Measurements from ENCODE around the gene ANAPC5. TPM values are rescaled to one million over a fixed set of nuclear protein-coding genes. Genes with fewer than 3 reads are reported as not detected.
A peak's percentile ranks its signal among the peaks of the same experiment; 100 is the strongest.

ANAPC5 gene
- 98.3 and 101 TPM in 2 replicates for total RNA-seq (ENCODE audit: low replicate concordance)
- long read RNA-seq, transcript ANAPC5-201 (17 exons, 2,513 nt) = major isoform, 470 of 903 reads
- long read RNA-seq, transcript ANAPC5-218 (17 exons, 2,400 nt) = minor isoform, 269 of 903 reads
- long read RNA-seq, partial matches to known transcripts = 38 of 903 reads
- long read RNA-seq, other reads (novel, unspliced or antisense) = 125 of 903 reads

- Mint-ChIP-seq H3K4me3 (peak within 1 kb of the TSS; percentile 98), H3K36me3 (no peaks in the 10 kb centered on the region)
These were observed at the start of gene ANAPC5 for GRCh38 chr12:121351820-121352681. ANAPC5 (minus strand) TSS chr12:121352411; CDS start chr12:121352340, 71 bp downstream.

GRCh38 chr12:121400332-121401139, 48.3 kb upstream of the ANAPC5 start:
- peak overlapping the region; percentile 99 for H3K4me3 Mint-ChIP-seq
- DNase-seq (ENCODE audit: extremely low spot score, unreplicated experiment) = peak; percentile 70

More at GRCh38 chr12:121351820-121352681, at the start of gene ANAPC5:
- peak; percentile 91 for DNase-seq (ENCODE audit: extremely low spot score, unreplicated experiment)
- peak within 1 kb of the TSS; percentile 97 for H3K27ac Mint-ChIP-seq
- no peaks in the 10 kb centered on the region for H3K9me3 Mint-ChIP-seq
- peaks cover 9% of the 10 kb centered on the region for H3K4me1 Mint-ChIP-seq (ENCODE audit: unreplicated experiment)
- TF ChIP-seq CTCF (conservative IDR thresholded peaks at IDR 0.05) = no peak
- H3K27me3 Mint-ChIP-seq = no peaks in the 10 kb centered on the region

GRCh38 chr12:121399391-121400331, 47.5 kb upstream of the ANAPC5 start, which contains the start of gene RNF34:
RNF34 (plus strand) TSS chr12:121400118; CDS start chr12:121400213, 95 bp downstream.
- no peaks in the 10 kb centered on the region for H3K9me3 Mint-ChIP-seq
- peak within 1 kb of the TSS; percentile 97 for H3K27ac Mint-ChIP-seq
- no peaks in the 10 kb centered on the region for H3K27me3 Mint-ChIP-seq
- H3K36me3 Mint-ChIP-seq = peaks cover 6% of the 10 kb centered on the region
- DNase-seq (ENCODE audit: extremely low spot score, unreplicated experiment) = peak; percentile 97
- peaks cover 27% of the 10 kb centered on the region for H3K4me1 Mint-ChIP-seq (ENCODE audit: unreplicated experiment)
- no peak for TF ChIP-seq CTCF (conservative IDR thresholded peaks at IDR 0.05)
- peak within 1 kb of the TSS; percentile 99 for H3K4me3 Mint-ChIP-seq

More at GRCh38 chr12:121400332-121401139, 48.3 kb upstream of the ANAPC5 start:
- peaks cover 33% of the 10 kb centered on the region for H3K4me1 Mint-ChIP-seq (ENCODE audit: unreplicated experiment)
- H3K27ac Mint-ChIP-seq = peak overlapping the region; percentile 97
- peaks cover 8% of the 10 kb centered on the region for H3K36me3 Mint-ChIP-seq
- H3K27me3 Mint-ChIP-seq = no peaks in the 10 kb centered on the region
- H3K9me3 Mint-ChIP-seq = no peaks in the 10 kb centered on the region
- peak; percentile 11 for TF ChIP-seq CTCF (conservative IDR thresholded peaks at IDR 0.05)

- peaks cover 4% of the 10 kb centered on the region for H3K36me3 Mint-ChIP-seq
- no peaks in the 10 kb centered on the region for H3K9me3 Mint-ChIP-seq
- DNase-seq (ENCODE audit: extremely low spot score, unreplicated experiment) = no peak
- H3K4me1 Mint-ChIP-seq (ENCODE audit: unreplicated experiment) = peaks cover 23% of the 10 kb centered on the region
- no peak for TF ChIP-seq CTCF (conservative IDR thresholded peaks at IDR 0.05)
- peak overlapping the region; percentile 97 for H3K27ac Mint-ChIP-seq
- H3K27me3 Mint-ChIP-seq = no peaks in the 10 kb centered on the region
- peak overlapping the region; percentile 99 for H3K4me3 Mint-ChIP-seq
These were observed 46.1 kb upstream of the ANAPC5 start for GRCh38 chr12:121398355-121398754.

Measured in type B pancreatic cell (in vitro differentiated cells).